Measurements from ENCODE around the gene RABGGTA.

- no peak for TF ChIP-seq CTCF (IDR thresholded peaks at IDR 0.05)
- TF ChIP-seq POLR2A (IDR thresholded peaks at IDR 0.05): no peak
Measured at GRCh38 chr14:24277606-24278321, 6.4 kb upstream of the RABGGTA start.
